NOMO-1 (cell line): ENCODE results near the gene CYBA.
"Not testable (repeated sequence)": the region's sequence is repeated elsewhere in the genome, so short reads cannot be mapped to it uniquely, and the experiment has no call there.

ENCODE experiments used
- DNase-seq, 2 experiments: peaks; one replicate each; lab custom pipeline; 2025; ENCODE audit not compliant: unreplicated experiment in 2 of 2; lab: John Stamatoyannopoulos, UW

CYBA gene

DNA sequence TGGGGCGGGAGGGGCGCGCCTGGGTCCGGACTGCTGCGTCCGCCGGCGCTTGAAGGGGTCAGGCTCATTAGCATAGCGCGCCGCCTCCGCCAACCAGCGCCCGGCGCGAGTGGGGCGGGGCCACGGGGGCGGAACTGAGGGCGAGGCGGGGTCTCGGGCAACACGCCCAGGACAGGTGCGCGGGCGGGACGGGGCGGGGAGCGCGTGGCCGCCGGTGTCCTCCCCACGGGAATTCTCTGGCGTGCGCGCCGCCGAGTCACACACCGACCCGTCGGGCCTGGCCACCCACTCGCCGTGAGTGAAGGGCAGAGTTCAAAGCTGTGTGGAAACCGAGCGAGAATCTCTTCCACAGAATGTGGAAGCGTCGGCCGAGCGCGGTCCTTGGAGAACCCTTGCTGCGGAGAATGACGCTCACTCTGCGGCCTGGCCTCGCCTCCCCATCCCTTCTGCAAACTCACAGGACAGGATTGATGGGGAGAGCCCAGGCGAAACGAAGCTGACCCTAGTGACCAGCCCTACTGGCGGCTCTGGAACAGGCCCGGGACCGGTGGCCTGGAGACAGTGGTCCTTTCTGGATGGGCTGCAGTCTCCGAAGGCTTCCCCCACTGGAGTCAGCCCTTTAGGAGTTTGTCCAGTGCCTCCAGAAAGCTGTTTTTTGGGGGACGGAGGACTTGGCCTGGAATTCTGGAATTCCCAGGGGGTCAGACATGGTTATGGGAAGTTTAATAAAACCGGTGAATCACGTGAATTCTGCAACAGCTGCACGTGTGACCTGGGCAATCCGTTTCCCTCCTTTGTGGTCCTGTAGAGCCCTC lies 35.8 kb upstream of the CYBA start, which contains the start of gene SNAI3:
Gene SNAI3 (minus strand): TSS at position 69 of the 815 bp plus-strand sequence. CDS start 101 bp downstream, outside the sequence.
- DNase-seq: peak; percentile 74 to 88

GRCh38 chr16:88686062-88686438 lies 35.2 kb upstream of the CYBA start:
- peak; percentile 20 to 51 for DNase-seq

DNA sequence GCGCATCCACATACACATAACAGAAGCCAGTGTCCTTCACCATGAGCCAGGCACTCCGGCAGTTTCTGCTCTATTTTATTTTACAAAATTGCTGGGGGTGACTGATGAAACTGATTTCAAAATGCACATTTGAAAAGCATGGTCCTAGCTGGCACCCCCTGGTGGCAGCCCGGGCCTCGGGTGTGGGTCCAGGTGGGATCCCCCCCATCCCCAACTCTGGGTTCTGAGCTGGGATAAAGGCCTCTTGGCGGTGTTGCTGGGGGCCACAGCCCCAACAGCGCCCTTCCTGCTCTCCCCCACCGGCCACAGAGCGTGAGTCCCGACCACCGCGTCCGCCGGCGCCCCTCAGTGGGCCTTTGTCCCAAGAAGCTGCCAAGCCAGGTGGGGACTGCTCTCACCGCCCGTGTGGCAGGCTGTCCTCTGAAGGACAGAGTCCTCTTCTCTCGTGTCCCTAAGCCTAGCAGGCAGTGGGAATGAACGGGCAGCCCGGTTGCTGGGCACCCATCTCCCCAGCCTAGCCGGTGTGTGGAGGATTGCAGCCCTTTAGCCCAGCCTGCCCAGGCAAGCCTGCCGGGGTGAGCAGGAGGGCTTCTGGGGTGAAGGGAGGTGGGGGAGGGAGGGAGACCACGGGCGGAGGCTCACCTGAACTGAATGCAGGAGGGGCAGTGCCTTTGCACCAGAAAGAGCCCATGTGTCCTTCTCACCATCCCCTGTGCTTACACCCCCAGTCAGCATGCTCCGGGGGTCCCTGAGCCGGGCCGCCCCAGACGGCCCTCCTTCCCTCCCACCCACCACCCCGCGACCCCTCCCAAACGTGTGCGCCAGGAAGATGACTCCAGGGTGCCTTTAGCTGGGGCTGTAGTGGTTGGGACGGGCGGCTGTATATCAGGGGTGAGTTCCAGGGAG lies 34.6 kb upstream of the CYBA start:
- DNase-seq: peak; percentile 78 to 80

DNA sequence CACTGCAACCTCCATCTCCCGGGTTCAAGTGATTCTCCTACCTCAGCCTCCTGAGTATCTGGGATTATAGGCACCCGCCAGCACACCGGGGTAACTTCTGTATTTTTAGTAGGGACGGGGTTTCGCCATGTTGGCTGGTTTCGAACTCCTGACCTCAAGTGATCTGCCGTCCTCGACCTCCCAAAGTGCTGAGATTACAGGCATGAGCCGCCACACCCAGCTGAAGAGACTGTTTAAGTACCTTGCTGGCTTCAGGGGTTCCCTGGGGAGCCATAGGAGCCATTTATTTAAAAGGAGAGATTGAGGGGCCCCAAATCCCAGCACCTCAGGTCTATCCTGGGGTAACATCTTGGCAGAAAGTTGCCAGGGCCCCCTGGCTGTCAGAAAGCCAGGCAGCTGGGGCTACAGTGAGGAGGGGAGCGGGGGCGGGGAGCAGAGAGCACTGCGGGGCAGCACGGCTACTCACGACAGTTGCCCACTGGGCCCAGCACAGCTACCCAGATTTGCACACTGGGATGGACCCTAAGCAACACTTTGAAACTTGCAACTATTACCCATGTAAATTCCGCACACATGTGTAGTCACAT lies 33.8 kb upstream of the CYBA start:
- no peak for DNase-seq

GRCh38 chr16:88681709-88682451 lies 31.0 kb upstream of the CYBA start:
- DNase-seq: peak; percentile 76 to 98

- DNase-seq: peak; percentile 15 to 44
These were observed 30.3 kb upstream of the CYBA start for GRCh38 chr16:88681084-88681680.

GRCh38 chr16:88680554-88681083 lies 29.8 kb upstream of the CYBA start:
- DNase-seq: no peak

GRCh38 chr16:88678224-88678979 lies 27.5 kb upstream of the CYBA start:
- DNase-seq: no peak

- no peak for DNase-seq
These were observed 26.9 kb upstream of the CYBA start for GRCh38 chr16:88677721-88678120.

DNA sequence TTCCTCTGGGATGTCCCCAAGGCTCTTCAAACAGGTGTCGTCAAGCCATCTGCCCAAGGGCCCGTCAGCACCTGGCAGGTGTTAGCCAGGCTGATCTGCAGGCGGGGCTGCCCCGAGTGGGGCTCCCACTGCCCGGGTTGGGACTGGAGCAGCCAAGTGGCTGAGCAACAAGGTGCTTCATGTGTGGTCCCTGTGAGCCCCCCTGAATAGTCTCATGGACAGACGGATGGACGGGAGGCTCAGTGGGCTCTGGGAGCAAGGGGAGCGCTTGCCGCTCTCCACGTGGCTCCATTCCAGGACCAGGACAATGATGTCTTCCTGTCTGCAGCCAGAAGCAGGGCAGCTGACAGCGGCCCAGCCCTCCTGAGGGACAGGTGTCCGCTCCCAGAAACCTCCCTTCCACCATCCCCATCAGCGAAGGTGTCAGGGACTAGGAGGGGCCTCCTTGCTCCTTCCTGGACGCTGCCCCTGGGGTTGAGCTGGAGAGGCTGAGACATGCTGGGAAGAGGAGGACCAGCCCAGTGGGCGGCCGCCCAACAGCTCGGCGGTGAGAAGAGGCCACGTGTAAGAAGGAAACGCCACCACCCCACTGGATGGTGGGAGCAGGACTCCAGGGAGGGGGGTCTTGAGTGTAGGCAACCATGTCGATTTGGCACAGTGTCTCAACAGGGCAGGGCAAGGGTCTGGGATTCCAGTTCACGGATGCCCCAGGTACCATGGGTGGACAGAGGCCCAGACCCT lies 25.8 kb upstream of the CYBA start:
- no peak for DNase-seq

GRCh38 chr16:88673716-88674379 lies 23.0 kb upstream of the CYBA start:
- no peak for DNase-seq

DNA sequence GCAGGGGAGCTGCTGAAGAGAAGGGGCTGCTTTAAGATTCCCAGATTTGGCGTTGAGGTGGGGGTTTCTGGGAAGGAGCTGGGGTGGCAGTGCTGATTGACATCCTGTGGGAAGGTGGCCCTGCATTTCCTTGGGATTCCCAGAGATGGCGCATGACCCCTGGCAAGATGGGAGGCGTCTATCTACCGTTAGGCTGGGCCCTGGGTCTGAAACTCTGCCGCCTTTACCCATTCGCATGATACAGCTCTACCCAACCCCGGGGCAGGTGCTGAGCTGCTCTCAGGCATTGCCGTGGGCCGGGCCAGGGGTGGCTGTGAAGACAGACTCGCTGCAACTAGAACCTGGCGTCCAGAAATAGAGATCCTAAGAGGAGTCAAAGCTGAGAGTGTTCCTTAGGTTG lies 21.9 kb upstream of the CYBA start:
- no peak for DNase-seq

GRCh38 chr16:88671806-88672205 lies 21.0 kb upstream of the CYBA start:
- DNase-seq: no peak

DNA sequence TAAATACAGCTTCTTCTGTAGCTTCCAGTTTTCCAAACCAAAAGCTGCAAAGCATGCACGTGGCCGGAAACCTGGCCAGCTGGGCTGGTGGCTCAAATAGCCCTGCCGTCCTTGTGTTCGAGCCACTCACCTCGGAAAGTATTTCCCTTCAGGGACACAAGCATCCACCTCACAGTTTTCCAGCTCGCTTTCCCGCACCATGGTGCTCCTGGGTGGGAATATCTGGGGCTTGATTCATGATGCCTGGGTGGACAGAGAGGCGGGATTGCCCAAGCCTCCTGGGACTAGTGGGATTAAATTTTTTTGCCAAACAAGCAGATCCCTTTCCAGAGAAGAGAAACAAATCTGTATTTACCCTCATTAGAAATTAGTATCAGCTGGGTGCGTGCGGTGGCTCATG lies 19.1 kb upstream of the CYBA start:
- no peak for DNase-seq

- not testable (repeated sequence) for DNase-seq
These were observed 18.6 kb upstream of the CYBA start for GRCh38 chr16:88669493-88669892.

DNA sequence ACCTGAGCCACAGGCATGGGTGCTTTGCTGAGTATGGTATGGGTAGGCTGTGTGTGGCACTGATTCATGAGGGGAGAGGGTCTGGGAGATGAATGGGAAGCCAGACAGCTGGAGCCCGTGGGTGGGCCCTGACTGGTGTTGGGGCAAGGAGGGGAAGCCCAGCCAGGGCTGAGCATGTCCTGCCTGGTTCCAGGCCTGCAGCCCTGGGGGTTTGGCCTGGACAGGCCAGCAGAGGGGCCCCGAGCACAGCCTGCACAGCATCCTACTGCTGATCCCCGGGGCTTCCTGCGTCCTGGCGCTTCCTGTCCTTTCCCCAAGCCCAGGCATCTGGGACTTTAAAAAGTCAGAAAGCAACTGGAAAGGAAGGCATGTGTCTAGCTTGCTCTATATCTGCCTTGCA lies 16.6 kb upstream of the CYBA start:
- DNase-seq: no peak

DNA sequence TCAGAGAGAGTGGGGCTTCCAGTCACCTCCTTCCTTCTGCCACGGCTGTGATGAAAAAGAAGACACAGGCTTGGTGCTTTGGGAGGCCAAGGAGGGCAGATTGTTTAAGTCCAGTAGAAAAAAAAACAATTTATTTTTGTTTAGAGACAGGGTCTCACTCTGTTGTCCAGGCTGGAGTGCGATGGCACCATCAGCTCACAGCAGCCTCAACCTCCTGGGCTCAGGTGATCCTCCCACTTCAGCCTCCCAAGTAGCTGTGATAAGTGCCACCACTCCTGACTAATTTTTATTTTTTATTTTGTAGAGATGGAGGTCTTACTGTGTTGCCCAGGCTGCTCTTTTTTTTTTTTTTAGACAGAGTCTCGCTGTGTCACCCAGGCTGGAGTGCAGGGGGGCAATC lies 14.7 kb upstream of the CYBA start:
- DNase-seq: no peak

DNA sequence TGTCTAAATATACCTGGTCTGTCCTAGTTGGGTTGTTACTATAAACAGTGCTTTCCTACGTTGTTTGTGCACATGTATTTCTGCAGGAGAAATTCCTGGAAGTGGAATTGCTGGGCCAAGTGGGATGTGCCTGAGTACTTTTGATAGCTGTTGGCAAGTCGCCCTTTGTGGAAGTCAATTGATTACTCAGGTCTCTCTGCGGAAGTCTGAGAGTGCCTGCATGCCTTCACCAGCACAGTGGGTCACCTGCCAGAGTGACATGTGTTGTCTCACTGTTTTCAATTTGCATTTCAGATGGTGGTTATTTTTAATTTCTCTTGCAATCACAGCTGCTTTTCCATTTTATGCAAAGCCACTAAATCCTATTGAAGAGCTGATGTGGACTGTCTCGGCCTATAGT lies 14.3 kb upstream of the CYBA start:
- DNase-seq: no peak
